Stimulated activated CD8-positive, alpha-beta memory T cell treated with anti-CD3 and anti-CD28 coated beads, Interleukin-15, amount 100 ng/mL, for 4 hours (primary cell): ENCODE measurements around the gene MSN.
"Not testable (repeated sequence)": the region's sequence is repeated elsewhere in the genome, so short reads cannot be mapped to it uniquely, and the experiment has no call there.

Experiments used
- DNase-seq, 2 donors: peaks; one replicate each; pipeline ENCODE4 v3.0.0-alpha.2; 2020; ENCODE audit warnings: low read depth in 2 of 2

Gene MSN

DNA sequence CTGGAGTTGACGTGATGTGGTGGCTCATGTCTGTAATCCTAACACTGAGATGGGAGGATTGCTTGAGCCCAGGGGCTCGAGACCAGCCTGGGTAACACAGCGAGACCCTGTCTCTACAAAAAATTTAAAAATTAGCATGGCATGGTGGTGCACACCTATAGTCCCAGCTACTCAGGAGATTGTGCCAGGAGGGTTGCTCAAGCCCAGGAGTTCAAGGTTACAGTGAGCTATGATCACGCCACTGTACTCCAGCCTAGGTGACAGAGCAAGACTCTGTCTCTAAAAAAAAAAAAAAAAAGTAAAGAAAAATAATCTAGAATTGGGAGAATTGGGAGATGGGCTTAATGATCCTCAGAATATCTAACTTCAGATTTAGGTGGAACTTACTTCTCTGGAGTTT lies 51.1 kb downstream of the MSN start:
- no peak for DNase-seq

DNA sequence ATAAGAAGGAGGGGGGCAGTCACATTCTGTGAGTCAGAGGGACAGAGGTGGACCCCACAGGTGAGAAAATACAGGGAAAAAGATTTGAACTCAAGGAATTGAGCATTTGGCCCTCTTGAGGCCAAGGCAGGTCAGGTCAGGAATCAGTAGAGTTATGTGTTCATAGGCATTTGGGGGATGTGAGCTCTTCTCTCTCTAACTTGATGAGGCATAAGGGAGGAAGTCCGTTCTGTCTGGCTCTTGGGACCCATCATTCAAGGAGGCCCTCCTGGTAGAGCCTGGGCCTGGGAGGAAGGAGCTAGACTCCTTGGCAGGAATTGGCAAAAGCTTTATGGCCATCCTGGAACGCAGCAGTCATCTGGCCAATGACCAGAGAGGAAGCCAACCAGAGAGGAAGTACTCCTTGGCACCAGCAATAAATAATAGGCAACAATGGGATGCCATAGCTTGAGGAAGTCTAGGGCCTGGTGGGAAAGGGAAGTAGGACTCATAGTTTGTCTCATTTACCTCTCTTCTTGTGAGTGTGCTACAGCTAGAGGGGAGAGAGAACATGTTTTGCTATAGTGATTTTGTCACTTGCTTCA lies 53.0 kb downstream of the MSN start:
- DNase-seq: no peak

DNA sequence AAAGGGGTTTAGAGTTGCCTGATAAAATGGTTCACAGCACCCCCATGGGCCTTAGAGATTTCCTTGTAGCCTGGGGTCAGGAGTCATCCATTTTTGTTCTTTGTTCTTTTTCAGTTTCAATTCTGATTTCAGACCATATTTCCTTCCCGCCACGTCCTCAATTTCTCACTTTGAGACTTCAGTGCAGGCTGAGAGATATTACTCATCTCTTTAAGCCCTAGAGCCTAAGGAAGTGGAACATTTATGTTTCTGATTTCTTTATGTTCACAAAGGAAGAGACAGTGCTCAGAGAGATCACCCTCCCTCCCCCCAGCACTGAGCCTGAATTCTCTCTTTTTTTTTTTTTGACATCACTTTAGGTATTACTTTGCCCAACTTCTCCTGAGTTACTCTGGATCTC lies 56.3 kb downstream of the MSN start:
- peak in 1 of 2 donors; percentile 5 for DNase-seq

- DNase-seq: no peak
Observed at GRCh38 chrX:65726715-65727114, 59.3 kb downstream of the MSN start.

DNA sequence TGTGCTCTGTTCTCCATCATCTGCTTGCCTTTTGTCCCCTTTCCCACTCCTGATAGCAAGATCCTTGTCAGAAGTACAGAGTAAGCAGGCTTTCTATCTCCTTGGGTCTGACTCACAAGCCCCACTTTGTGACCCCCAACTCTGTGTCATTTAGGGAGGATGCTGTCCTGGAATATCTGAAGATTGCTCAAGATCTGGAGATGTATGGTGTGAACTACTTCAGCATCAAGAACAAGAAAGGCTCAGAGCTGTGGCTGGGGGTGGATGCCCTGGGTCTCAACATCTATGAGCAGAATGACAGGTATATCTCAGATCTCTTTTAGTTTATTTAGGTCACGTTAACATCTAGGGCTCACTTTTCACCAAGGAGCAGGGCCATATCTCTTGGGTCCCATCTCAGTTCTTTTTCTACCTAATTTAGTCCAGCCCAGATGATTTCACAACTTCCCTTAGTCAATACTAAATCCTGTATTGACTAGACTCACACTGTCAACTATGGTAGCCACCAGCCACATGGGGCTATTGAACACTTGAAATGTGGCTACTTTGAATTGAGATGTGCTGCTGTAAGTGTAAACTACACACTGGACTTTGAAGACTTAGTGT lies 64.3 kb downstream of the MSN start:
- no peak for DNase-seq

- DNase-seq: no peak
Observed at GRCh38 chrX:65740909-65741308, 73.5 kb downstream of the MSN start.

DNA sequence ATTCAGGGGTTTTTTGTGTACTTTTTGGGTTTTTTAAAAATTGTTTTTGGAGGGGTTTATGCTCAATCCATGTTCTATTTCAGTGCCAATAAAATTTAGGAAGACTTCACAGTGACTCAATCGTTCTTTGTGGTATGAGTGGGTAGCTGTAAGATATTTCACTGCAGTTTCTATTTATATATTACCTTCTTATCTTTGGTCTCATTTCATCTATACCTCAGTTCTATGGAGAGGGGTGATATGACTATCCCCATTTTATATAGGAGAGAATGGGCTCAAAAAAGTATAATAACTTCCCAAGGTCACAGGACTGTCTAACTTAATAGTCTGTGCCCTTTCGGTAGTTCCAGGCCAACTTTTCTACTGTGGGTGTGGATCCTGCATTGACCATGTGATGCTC lies 74.4 kb downstream of the MSN start:
- no peak for DNase-seq

- no peak for DNase-seq
Observed at GRCh38 chrX:65744965-65745364, 77.5 kb downstream of the MSN start.

GRCh38 chrX:65745427-65745826 lies 78.0 kb downstream of the MSN start:
- no peak for DNase-seq

GRCh38 chrX:65745992-65746391 lies 78.5 kb downstream of the MSN start:
- no peak for DNase-seq

GRCh38 chrX:65750674-65751469 lies 83.4 kb downstream of the MSN start:
- peak in 1 of 2 donors; percentile 3 for DNase-seq

DNA sequence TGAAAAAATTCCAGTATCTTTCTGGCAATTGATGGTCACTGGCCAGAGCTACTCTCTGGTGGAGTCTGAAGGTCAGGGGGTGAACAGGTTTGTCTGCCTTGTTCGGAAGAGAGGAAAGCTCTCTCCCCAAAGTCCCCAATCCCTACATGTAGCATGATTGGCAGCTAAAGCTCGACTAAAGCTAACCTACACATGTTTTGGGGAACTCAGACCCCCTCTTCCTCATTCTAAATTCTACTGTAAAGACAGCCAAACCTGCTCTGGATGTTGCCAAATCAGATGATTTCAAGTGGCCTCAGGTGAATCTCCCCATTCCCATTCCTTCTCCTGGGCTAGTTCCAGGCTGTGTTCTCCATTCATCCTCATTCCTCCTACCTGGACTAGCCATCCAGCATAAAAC lies 84.1 kb downstream of the MSN start:
- no peak for DNase-seq

- DNase-seq: no peak
Observed at GRCh38 chrX:65752294-65752693, 84.8 kb downstream of the MSN start.

- no peak for DNase-seq
Observed at GRCh38 chrX:65755786-65756185, 88.3 kb downstream of the MSN start.

- no peak for DNase-seq
Observed at GRCh38 chrX:65757943-65758342, 90.5 kb downstream of the MSN start.

DNA sequence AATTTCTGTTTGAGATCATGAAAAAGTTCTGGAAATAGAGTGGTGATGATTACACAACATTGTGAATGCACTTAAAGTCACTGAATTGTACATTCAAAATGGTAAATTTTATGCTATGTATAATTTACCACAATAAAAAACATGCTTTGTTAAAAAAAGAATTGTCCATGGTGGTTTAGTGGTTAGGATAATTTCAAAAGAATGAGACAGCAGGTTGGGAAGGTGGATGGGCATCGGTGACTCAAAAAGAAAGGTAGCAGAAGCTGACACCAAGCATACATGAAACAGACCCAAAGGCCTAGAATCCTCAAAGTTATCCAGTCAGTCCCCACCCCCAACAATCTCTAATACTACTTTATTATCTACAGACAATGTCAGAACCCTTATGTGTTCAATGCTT lies 91.1 kb downstream of the MSN start:
- DNase-seq: no peak

- DNase-seq: not testable (repeated sequence)
Observed at GRCh38 chrX:65759525-65759924, 92.1 kb downstream of the MSN start.

GRCh38 chrX:65769564-65770292 lies 102.3 kb downstream of the MSN start:
- DNase-seq: no peak

DNA sequence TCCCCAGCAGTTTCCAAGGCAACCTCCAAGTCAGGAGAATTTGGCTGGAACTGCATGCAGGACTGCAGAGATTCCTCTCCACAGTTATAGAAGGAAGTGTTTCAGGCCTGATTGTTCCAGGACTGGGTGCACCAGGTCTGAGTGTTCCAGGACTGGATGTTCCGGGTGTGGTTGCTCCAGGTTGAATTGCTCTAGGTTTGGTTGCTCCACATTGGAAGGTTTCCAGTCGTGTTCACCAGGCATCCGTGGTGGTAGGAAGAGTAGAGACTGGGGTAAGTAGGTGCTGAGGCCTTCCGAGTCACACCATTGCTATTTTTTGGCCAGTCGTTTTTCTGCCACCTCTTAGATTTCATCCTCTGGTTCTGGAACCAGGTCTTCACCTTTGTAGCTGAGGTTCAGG lies 105.4 kb downstream of the MSN start:
- DNase-seq: no peak

GRCh38 chrX:65781845-65782244 lies 114.4 kb downstream of the MSN start:
- no peak for DNase-seq

GRCh38 chrX:65783746-65784145 lies 116.3 kb downstream of the MSN start:
- DNase-seq: no peak
